Measurements from ENCODE around the gene TRMT61B. TPM values are rescaled to one million over a fixed set of nuclear protein-coding genes. Genes with fewer than 3 reads are reported as not detected.
A peak's percentile ranks its signal among the peaks of the same experiment; 100 is the strongest.

The TRMT61B gene
- total and polyA plus RNA-seq, 2 of the 4 experiments (the other 2 are of a cell fraction) = 5.7 to 6.6 TPM

DNA sequence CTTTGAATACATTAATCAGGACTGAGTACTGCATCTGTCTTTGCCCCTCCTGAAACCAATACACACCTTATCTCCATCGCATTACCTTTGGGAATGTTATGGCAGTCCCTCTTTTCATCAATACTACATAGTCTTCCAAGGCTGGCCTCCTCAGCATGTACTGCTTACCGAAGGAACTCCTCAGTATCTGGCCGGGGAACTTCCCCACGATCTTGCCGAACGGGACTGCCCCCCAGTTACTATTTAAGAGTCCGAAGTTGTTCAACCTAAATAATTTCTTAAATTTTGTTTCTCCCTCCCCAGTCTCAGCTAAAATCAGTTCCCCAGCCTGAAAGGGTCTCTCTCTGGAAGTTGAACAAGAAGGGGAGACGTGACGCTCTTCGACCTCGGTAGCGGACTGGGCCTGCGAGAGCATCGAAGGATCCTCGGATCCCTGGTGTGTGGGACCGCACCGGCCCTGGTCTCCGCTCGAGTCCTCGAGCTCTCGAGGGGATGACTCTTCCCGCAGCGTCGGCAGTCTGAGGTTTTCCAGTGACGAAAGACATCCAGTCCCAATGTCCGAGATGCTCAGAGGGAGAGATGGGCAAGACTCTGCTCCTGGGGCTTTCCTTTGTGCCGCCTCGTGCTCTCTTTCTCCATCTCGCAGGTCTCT is 489 bp downstream of the TRMT61B start:
- Histone ChIP-seq H3K4ac (ENCODE audit: low read depth, low read length) (peak overlapping the region; percentile 87), H3K56ac (ENCODE audit: extremely low read depth, insufficient read depth, low read length) (peak overlapping the region; percentile 64; the same call in 1 of the 2 replicates), H3K23ac (ENCODE audit: low read depth, low read length) (peak overlapping the region; percentile 75), H4K20me1 (ENCODE audit: insufficient read depth, low read length) (no peaks in the 10 kb centered on the region; the same call in 1 of the 2 replicates), H3K9me3 (ENCODE audit: control insufficient read depth, insufficient read depth, low read length) (no peaks in the 10 kb centered on the region), H3K18ac (ENCODE audit: low read depth, low read length) (no peak overlapping the region), H3K9ac (ENCODE audit: low read depth, low read length) (peak overlapping the region; percentile 58), H2BK20ac (ENCODE audit: low read depth, low read length) (no peak overlapping the region), H4K5ac (ENCODE audit: low read depth, low read length) (peak overlapping the region; percentile 48), H3K27me3 (ENCODE audit: control insufficient read depth, insufficient read depth, low read length) (no peaks in the 10 kb centered on the region), H4K8ac (ENCODE audit: low read depth in 2 of 2, low read length in 2 of 2) (peak overlapping the region; percentile 64 to 94), H3K4me3 (ENCODE audit: insufficient read depth, low read depth, low read length) (peak overlapping the region; percentile 87), H3K4me1 (ENCODE audit: control insufficient read depth, insufficient read depth, low read length) (no peaks in the 10 kb centered on the region), H2AK5ac (ENCODE audit: low read depth, low read length) (peak overlapping the region; percentile 20; the same call in 1 of the 2 replicates), H2AFZ (replicated peaks; ENCODE audit: low read length, poor library complexity) (peak overlapping the region; percentile 94), H3K27ac (ENCODE audit: insufficient read depth, low read length) (peak overlapping the region; percentile 59), H2BK15ac (ENCODE audit: low read depth, low read length) (no peak overlapping the region), H3K79me1 (ENCODE audit: low read depth in 1 of 2, low read length in 2 of 2) (peaks cover 18 to 36% of the 10 kb centered on the region in 2 experiments), H2BK5ac (ENCODE audit: low read depth, low read length, poor library complexity, severe bottlenecking) (no peak overlapping the region), H4K91ac (ENCODE audit: insufficient read depth, low read depth, low read length) (peak overlapping the region; percentile 49; the same call in 1 of the 2 replicates), H3K9me1 (ENCODE audit: insufficient read depth, low read length) (no peaks in the 10 kb centered on the region; the same call in 1 of the 2 replicates), H3K36me3 (ENCODE audit: control insufficient read depth, insufficient read depth, low read length) (no peaks in the 10 kb centered on the region), H3K4me2 (ENCODE audit: low read depth, low read length) (peak overlapping the region; percentile 96), H2BK120ac (ENCODE audit: low read depth, low read length) (0 out of 2 replicates have a peak overlapping the region, but pooled peaks have one; percentile 28), H2AK9ac (replicated peaks; ENCODE audit: low read depth, low read length, poor library complexity) (peak overlapping the region; percentile 80), H3K14ac (replicated peaks; ENCODE audit: low read depth, low read length) (peak overlapping the region; percentile 77)
- intact Hi-C loops (cut with micrococcal nuclease) = no loop called here
- POLR2A ChIA-PET (ENCODE audit: unreplicated experiment) = interaction anchor here (0.7 kb wide), 1 partner anchor 66 kb away, joined by 3 read pairs; no protein-coding TSS in a partner anchor
- ATAC-seq (ENCODE audit: low read depth) (peak; percentile 59), DNase-seq (no peak)
- TSS peak; percentile 43 for BruUV-seq (replicated peaks)
- CTCF ChIA-PET = interaction anchor here (1.1 kb wide), 1 partner anchor 45 kb away, joined by 5 read pairs; no protein-coding TSS in a partner anchor
- dilution Hi-C loops (cut with HindIII; ENCODE audit: low sequenced_read_pairs, unreplicated experiment) = no loop called here
- TF ChIP-seq, protein P1, sequence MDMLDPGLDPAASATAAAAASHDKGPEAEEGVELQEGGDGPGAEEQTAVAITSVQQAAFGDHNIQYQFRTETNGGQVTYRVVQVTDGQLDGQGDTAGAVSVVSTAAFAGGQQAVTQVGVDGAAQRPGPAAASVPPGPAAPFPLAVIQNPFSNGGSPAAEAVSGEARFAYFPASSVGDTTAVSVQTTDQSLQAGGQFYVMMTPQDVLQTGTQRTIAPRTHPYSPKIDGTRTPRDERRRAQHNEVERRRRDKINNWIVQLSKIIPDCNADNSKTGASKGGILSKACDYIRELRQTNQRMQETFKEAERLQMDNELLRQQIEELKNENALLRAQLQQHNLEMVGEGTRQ (IDR thresholded peaks at IDR 0.05; ENCODE audit: low read depth, low read length) = no peak
- TF ChIP-seq FOS (IDR thresholded peaks at IDR 0.05; ENCODE audit: low read depth, low read length) (no peak), SMC3 (IDR thresholded peaks at IDR 0.05; ENCODE audit: low read depth, low read length) (no peak), MAFK (IDR thresholded peaks at IDR 0.05; ENCODE audit: low read depth, low read length) (no peak), RFX5 (IDR thresholded peaks at IDR 0.05; ENCODE audit: low read depth, low read length) (no peak), RCOR1 (IDR thresholded peaks at IDR 0.05; ENCODE audit: insufficient replicate concordance, low read length) (no peak), CEBPB (IDR thresholded peaks at IDR 0.05; ENCODE audit: low read depth, low read length) (no peak), CHD1 (IDR thresholded peaks at IDR 0.05; ENCODE audit: low read depth, low read length) (no peak), NFE2L2 (IDR thresholded peaks at IDR 0.05; ENCODE audit: low read depth, low read length) (no peak), RAD21 (IDR thresholded peaks at IDR 0.05; ENCODE audit: low read length) (no peak), MAZ (IDR thresholded peaks at IDR 0.05; ENCODE audit: borderline replicate concordance, low read depth, low read length) (no peak), CTCF (conservative IDR thresholded peaks at IDR 0.05; ENCODE audit: low read depth, low read length) (no peak), ELK1 (IDR thresholded peaks at IDR 0.05; ENCODE audit: borderline replicate concordance, low read depth, low read length) (no peak), POLR2A (IDR thresholded peaks at IDR 0.05; ENCODE audit: low read depth, low read length) (no peak; the same call in 1 of the 2 replicates)
- WGBS, 2 experiments (ENCODE audit: extremely low coverage in 2 of 2, insufficient read length in 1 of 2) = 0% methylated on average over 15 of the region's 29 CpGs; no CpG with 5 or more reads in 1 of the 2 experiments
- in situ Hi-C loops (cut with MboI; ENCODE audit: low sequenced_read_pairs) = no loop called here
